Body of pancreas (tissue), 4 donors: ENCODE measurements around the gene NIN.

Source experiments
- POLR2A ChIP-seq, 3 donors: fragments of 450-650 bp; IDR thresholded peaks; one replicate each; pipeline ENCODE4 v1.6.1; 2016; ENCODE audit warnings: antibody characterized with exemption in 3 of 3, mild to moderate bottlenecking in 2 of 3
- TF ChIP-seq, protein P1 (sequence below), 7 experiments: fragments of 450-650 bp in 4 of 7; fragments of 200-600 bp in 3 of 7; sonication (generic) in 3 of 7; IDR thresholded peaks; one replicate each; pipeline ENCODE4 v1.5.1; 2016 to 2019; ENCODE audit warnings: antibody characterized with exemption in 7 of 7

- TF ChIP-seq POLR2A (IDR thresholded peaks at IDR 0.05), result no peak
- TF ChIP-seq, protein P1, sequence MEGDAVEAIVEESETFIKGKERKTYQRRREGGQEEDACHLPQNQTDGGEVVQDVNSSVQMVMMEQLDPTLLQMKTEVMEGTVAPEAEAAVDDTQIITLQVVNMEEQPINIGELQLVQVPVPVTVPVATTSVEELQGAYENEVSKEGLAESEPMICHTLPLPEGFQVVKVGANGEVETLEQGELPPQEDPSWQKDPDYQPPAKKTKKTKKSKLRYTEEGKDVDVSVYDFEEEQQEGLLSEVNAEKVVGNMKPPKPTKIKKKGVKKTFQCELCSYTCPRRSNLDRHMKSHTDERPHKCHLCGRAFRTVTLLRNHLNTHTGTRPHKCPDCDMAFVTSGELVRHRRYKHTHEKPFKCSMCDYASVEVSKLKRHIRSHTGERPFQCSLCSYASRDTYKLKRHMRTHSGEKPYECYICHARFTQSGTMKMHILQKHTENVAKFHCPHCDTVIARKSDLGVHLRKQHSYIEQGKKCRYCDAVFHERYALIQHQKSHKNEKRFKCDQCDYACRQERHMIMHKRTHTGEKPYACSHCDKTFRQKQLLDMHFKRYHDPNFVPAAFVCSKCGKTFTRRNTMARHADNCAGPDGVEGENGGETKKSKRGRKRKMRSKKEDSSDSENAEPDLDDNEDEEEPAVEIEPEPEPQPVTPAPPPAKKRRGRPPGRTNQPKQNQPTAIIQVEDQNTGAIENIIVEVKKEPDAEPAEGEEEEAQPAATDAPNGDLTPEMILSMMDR (IDR thresholded peaks at IDR 0.05), result no peak
These were observed 52.1 kb downstream of the NIN start for GRCh38 chr14:50778721-50779483.
